ES-I3 (cell line): ENCODE measurements around the gene SLC34A3.

Source experiments
- H3K36me3 ChIP-seq: 2 replicates; pipeline ENCODE4 v1.6.1; 2013; ENCODE audit warnings: mild to moderate bottlenecking, low read length, control low read depth, moderate library complexity; ENCODE audit not compliant: insufficient read depth
- H3K4me1 ChIP-seq: 2 replicates; pipeline ENCODE4 v1.6.1; 2013; ENCODE audit warnings: mild to moderate bottlenecking, control low read depth, low read length; ENCODE audit not compliant: insufficient read depth
- H3K9ac ChIP-seq: 2 replicates; pipeline ENCODE4 v1.6.1; 2013; ENCODE audit warnings: low read depth, mild to moderate bottlenecking, low read length, moderate library complexity
- H3K9me3 ChIP-seq: 2 replicates; pipeline ENCODE4 v1.6.1; 2013; ENCODE audit warnings: mild to moderate bottlenecking, low read length, moderate library complexity; ENCODE audit not compliant: control insufficient read depth, insufficient read depth

Gene SLC34A3

DNA sequence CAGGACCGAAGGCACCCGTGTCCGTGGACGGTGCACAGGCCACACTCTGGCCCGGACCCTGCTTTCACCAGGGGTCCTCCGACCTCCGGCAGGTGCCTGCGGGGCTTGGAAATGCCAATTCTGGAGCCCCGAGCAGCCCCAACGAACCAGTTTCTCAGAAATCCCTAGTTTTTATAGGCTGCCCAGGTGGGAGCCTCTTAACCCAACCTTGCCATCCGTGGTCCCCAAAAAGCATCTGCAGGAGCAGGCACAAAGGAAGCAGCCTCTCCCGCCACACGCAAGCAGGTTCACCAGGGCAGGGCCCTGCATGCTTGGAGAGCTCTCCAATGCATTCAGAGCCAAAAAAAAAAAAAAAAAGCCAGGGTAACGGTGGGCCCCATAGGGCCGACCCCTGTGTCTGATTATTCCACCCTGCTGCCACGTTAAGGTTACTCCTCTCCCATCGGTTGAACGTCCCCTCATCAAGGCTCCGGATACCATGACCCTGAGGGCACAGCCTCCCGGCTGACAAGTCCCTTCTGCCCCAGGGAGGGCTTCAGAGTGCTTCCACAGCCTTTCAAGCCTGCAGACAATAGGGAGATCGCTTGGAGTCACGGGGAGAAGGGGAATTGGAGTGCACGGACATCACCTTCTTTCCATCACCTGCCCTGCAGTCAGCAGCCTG lies 29.4 kb upstream of the SLC34A3 start:
- H3K36me3 ChIP-seq = no peaks in the 10 kb centered on the region
- H3K9me3 ChIP-seq = no peaks in the 10 kb centered on the region
- peaks cover 6% of the 10 kb centered on the region for H3K4me1 ChIP-seq

DNA sequence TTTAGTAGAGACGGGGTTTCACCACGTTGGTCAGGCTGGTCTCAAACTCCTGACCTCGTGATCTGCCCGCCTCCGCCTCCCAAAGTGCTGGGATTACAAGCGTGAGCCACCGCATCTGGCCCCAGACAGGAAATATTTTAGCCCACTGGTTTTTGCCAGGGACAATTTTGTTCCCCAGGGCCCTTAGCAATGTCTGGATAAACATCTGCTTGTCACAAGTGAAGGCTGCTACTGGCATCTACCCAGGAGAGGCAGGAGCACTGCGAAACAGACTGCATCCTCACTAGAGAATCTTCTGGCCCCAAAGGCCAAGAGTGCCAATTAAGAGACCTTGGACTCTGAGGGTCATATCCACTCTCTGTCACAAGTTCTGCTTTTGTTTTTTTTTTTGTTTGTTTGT lies 27.7 kb upstream of the SLC34A3 start:
- Histone ChIP-seq H3K4me1 (peaks cover 6% of the 10 kb centered on the region), H3K36me3 (no peaks in the 10 kb centered on the region; the same call in 1 of the 2 replicates), H3K9ac (no peak overlapping the region), H3K9me3 (no peaks in the 10 kb centered on the region)

More for the DNA sequence above, 29.4 kb upstream of the SLC34A3 start:
- peak overlapping the region; percentile 69 for H3K9ac ChIP-seq

DNA sequence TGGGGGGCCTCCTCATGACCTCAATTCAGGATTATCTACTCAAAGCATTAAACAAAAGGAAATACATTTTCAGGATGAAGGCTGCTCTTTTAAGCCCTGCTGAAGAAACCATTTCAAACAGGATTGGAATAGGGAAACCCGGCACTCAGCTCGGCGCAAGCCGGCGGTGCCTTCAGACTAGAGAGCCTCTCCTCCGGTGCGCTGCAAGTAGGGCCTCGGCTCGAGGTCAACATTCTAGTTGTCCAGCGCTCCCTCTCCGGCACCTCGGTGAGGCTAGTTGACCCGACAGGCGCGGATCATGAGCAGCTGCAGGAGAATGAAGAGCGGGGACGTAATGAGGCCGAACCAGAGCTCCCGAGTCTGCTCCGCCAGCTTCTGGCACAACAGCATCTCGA lies 26.0 kb upstream of the SLC34A3 start:
- Histone ChIP-seq H3K9me3 (no peaks in the 10 kb centered on the region), H3K4me1 (peaks cover 6% of the 10 kb centered on the region), H3K36me3 (no peaks in the 10 kb centered on the region; the same call in 1 of the 2 replicates), H3K9ac (peak overlapping the region; percentile 73)

GRCh38 chr9:137205126-137206069 lies 25.3 kb upstream of the SLC34A3 start, which contains the start of the genes NDOR1 and TMEM203:
NDOR1 (plus strand) TSS chr9:137205700; CDS start chr9:137205778, 78 bp downstream.
TMEM203 (minus strand) TSS chr9:137205648; CDS start chr9:137205414, 234 bp downstream.
- peak within 1 kb of the TSS; percentile 73 for H3K9ac ChIP-seq
- no peaks in the 10 kb centered on the region; the same call in 1 of the 2 replicates for H3K36me3 ChIP-seq
- H3K4me1 ChIP-seq = peaks cover 6% of the 10 kb centered on the region
- H3K9me3 ChIP-seq = no peaks in the 10 kb centered on the region

GRCh38 chr9:137206602-137207001 lies 24.1 kb upstream of the SLC34A3 start:
- Histone ChIP-seq H3K9me3 (no peaks in the 10 kb centered on the region), H3K9ac (no peak overlapping the region; the same call in 1 of the 2 replicates), H3K4me1 (peaks cover 6% of the 10 kb centered on the region), H3K36me3 (no peaks in the 10 kb centered on the region; the same call in 1 of the 2 replicates)

DNA sequence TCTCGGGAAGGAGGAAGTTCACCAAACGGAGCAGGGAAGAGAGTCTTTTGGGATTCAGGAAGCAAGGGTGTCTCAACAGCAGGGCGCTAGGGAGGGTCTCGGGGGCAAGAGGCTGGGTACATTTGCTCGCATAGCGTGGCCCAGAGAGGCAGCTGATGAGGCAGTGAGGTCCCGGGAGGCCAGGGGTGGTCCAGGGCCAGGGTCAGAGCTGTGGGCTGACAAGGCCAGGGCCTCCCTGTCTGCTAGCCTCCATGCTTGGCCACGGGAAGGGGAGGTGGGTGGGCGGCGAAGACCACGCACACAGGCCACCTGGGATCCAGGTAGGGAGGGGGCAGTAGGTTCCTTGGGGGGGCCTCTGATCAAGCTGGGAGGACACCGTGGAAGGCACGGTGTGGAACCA lies 19.2 kb upstream of the SLC34A3 start:
- no peaks in the 10 kb centered on the region for H3K4me1 ChIP-seq
- no peaks in the 10 kb centered on the region; the same call in 1 of the 2 replicates for H3K36me3 ChIP-seq
- H3K9me3 ChIP-seq = no peaks in the 10 kb centered on the region
- H3K9ac ChIP-seq = no peak overlapping the region

GRCh38 chr9:137212520-137212919 lies 18.2 kb upstream of the SLC34A3 start:
- Histone ChIP-seq H3K4me1 (no peaks in the 10 kb centered on the region), H3K36me3 (no peaks in the 10 kb centered on the region), H3K9me3 (no peaks in the 10 kb centered on the region), H3K9ac (no peak overlapping the region)

DNA sequence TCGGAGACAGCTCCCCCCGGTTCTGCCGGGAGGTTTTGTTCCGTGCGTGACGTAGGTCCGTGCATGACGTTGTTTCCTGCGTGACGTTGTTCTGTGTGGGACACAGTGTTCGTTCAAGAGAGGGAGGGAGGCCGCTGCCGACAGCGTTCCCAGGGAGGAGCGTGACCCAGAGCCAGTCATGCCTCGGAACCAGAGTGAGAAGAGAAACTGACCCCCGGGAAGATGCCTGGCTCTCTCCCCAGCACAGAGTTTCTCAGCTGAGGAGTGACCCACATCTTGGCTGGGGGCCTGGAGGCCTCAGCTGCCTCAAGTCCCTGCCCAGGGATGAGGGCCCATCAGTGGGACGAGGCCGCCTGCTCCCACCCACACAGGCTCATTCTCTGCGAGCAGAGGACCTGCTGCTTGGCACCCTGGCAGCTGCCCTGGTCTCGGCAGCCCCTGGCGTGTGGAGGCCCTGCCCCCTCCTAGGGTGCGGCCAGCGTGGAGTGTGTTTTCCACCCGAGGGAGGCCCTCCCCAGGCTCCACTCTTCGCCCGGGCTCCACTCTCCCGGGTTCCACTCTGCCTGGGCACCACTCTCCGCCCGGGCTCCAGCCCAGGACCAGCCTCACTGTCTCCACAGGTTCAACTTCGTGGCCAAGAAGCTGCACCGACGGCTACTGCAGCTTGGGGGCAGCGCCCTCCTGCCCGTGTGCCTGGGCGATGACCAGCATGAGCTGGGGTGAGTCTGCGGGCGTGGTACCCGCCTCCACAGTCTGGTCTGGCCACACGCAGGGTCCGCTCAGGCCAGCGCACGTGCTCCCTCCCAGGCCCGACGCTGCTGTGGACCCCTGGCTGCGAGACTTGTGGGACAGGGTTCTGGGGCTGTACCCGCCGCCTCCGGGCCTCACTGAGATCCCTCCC lies 17.3 kb upstream of the SLC34A3 start:
- no peaks in the 10 kb centered on the region for H3K9me3 ChIP-seq
- no peak overlapping the region for H3K9ac ChIP-seq
- no peaks in the 10 kb centered on the region for H3K36me3 ChIP-seq
- H3K4me1 ChIP-seq = no peaks in the 10 kb centered on the region

- Histone ChIP-seq H3K9me3 (no peaks in the 10 kb centered on the region), H3K4me1 (no peaks in the 10 kb centered on the region; the same call in 1 of the 2 replicates), H3K36me3 (no peaks in the 10 kb centered on the region), H3K9ac (no peak overlapping the region)
These were observed 16.1 kb upstream of the SLC34A3 start for GRCh38 chr9:137214620-137215019.

- no peaks in the 10 kb centered on the region; the same call in 1 of the 2 replicates for H3K4me1 ChIP-seq
- no peaks in the 10 kb centered on the region for H3K36me3 ChIP-seq
- H3K9ac ChIP-seq = no peak overlapping the region
- H3K9me3 ChIP-seq = no peaks in the 10 kb centered on the region
These were observed 15.3 kb upstream of the SLC34A3 start for GRCh38 chr9:137215196-137215986.

DNA sequence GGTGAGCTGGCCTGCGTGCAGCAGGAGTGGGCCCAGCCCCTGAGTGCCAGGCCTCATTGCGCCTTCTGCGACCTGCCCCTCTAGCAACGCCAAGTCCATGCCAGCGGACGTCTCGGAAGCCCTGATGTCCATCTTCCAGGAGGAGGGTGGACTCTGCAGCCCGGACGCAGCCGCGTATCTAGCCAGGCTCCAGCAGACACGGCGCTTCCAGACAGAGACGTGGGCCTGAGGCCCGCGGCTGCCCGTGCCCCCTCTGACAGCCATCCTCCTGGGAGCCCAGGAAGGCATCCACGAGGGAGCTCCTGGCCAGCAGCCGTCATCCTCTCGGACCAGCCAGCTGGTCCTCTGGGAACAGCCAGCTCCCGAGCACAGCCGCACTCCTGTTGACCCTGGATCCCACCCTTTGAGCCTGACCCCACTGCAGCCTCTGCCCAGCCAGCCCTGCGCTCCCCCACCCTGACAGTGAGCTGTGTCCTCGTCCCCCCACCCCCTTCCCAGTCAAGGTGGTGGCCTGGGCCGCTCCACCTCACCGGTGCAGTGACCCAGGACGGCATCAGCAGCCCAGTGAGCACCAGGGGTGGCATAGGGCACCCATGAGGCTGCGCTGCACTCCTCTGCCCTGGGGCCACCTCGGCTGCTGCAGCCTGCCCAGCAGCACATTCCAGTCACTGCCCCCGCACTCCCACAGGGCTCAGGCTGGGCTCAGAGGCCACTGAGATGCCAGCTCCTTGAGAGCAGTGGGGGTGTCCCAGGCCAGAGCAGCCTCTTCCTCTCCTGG lies 14.3 kb upstream of the SLC34A3 start:
- Histone ChIP-seq H3K4me1 (no peaks in the 10 kb centered on the region; the same call in 1 of the 2 replicates), H3K9ac (no peak overlapping the region), H3K36me3 (no peaks in the 10 kb centered on the region), H3K9me3 (no peaks in the 10 kb centered on the region)

DNA sequence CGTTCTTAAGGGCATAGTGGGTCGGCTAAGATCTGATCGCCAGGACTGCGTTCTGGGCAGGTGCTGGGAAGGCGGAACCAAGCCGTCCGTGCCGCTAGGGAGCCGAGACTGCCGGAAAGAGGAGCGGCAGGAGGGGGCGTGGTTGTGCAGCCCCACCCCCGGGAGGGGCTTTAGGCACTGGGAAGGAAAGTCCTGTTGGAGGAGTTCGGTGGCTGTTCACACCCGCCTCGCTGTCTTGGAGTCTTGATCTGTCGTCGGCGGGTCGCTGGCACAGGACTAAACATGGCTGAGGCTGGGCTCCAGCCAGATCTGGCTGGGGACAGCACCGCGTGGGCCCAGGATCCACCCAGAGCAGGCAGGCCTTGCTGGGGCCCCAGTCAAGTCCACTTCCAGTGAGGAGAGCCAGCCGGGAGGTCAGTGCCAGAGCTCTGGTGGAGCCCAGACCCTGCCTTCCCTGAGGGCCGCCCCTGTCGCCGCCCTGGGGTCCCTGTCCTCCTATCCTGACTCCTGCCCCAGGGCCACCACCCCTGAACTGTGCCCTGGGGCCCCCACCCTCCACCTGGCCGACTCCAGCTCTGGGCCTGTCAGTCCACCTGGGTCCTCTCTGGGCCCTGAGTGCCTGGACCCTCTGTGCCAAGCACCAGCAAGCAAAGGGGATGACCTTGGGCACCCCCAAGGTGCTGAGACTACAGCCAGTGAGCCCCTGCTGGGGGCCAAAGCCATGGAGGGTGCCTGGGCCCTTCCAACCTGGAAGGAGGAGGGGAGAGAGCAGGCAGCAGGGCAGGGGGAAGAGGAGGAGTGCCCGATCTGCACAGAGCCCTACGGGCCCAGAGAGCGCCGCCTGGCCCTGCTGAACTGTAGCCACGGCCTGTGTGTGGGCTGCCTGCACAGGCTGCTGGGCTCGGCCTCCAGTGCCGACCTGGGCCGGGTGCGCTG lies 13.2 kb upstream of the SLC34A3 start:
- Histone ChIP-seq H3K36me3 (no peaks in the 10 kb centered on the region), H3K9me3 (no peaks in the 10 kb centered on the region), H3K4me1 (no peaks in the 10 kb centered on the region; the same call in 1 of the 2 replicates), H3K9ac (peak overlapping the region; percentile 28; the same call in 1 of the 2 replicates)
